ENCODE results near the gene KIAA1328.

Gene KIAA1328

GRCh38 chr18:37230768-37231167, 401.8 kb downstream of the KIAA1328 start:
- no peak for DNase-seq

DNA sequence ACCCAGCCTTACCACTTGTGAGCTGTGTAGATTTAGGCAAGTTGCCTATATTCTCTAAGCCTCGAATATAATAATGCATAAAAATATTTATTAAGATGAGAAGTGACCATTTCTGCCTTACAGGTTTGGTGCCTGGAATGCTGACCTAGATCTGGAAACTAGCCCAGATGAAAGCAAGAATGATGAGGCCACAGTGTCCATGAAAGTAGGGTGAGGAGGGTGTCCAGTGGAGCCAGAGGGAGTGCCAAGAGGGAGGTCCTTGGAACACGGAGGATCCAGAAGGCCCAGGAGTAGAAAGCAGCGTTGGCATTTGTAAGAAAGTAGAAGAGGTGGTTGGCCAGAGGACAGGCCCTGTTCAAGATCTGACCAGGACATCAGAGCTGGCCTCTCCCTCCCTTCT, 402.3 kb downstream of the KIAA1328 start:
- DNase-seq: no peak

DNA sequence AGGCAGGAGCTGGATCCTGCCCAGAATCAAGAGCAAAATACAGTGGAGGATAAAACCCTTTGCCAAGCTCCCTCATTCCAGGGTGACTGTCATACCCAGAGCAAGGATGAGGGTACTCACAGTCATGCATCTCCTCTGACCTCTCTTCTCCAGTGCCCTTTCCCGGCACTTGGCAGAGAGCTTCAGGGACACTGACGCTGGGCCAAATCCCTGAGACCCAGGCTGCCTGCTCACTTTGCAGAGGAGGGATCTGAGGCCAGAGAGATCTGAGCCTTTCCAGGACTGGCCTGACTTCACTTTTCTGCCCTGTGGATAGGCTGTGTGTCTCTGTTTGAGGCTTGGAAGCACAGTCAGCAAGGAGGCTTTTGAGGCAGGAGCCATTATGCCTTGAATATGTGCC, 406.7 kb downstream of the KIAA1328 start:
- no peak for DNase-seq

DNA sequence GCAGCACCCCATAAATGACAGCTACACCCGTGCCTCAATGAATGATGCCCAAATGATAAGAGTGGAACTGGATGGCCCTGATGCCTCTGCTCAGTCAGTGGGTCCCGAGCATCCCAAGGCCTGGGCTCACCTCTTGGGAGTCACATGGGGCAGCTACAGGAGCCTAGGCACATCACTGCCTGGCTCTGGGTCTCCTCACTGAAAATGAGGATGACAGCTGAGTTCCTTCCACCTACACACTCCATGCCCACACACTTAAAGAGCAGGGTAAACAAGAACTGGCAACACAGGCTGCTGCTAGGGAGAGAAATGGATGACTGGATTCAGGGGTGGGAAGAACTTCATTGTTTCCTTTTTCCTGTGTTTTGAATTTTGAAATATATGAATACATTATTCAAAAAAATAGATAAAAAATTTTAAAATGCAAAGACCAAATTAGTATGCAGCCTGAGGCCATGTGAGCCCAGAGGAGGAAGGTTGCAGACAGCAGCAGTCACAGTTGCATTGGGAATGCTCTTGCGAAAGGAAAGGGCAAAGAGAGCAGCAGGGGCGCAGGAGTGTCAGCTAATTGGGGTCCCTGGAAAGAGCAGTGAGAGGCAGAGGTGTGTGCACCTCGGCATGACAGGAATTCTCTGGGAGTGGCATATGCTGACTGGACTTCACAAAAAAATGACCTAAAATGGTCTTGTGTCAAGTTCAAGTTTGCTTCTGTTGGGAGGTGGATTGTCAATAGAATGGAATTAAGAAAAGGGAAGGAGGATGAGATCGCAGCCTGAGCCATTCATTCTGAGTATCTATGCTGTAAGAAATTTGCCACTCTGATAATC, 409.6 kb downstream of the KIAA1328 start:
- DNase-seq: no peak

GRCh38 chr18:37242091-37242490, 413.2 kb downstream of the KIAA1328 start:
- DNase-seq: no peak

DNA sequence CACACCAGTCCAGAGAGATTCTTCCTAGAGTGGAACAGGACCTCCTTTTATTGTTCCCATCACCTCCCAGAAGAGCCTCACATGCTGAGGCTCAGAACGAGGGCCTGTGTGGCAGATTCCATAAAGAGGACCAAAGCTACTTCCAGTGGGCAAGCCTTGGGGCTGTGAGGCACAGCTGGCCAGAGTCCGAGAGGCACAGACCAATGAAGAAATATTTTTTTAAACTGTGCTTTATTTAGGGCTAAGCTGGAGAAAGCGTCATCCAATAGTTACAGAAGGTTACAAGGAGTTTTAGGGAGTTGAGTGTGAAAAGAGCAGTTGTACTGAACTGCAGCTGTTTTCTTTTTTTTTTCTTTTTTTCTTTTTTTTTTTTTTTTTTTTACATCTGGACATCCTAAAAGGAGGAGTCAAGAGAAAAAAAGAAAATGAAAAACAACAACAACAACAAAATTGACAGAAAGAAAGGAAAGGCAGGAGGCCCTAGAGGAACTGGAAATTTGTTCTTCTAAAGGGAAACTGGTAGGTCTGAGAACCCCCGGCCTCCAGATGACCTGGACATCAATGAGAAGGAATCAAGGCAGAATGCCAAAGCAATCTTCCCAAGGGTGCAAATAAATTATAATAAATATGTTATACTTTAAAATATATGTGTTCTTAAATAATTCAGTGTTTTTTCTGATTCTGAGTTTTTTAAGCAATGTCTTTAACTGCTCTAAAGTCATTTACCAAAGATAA, 414.1 kb downstream of the KIAA1328 start:
- no peak for DNase-seq

GRCh38 chr18:37243741-37244140, 414.8 kb downstream of the KIAA1328 start:
- peak; percentile 70 for DNase-seq

- no peak for DNase-seq
Measured at GRCh38 chr18:37244618-37245017, 415.7 kb downstream of the KIAA1328 start.

- no peak for DNase-seq
Measured at GRCh38 chr18:37246779-37247340, 417.9 kb downstream of the KIAA1328 start.

DNA sequence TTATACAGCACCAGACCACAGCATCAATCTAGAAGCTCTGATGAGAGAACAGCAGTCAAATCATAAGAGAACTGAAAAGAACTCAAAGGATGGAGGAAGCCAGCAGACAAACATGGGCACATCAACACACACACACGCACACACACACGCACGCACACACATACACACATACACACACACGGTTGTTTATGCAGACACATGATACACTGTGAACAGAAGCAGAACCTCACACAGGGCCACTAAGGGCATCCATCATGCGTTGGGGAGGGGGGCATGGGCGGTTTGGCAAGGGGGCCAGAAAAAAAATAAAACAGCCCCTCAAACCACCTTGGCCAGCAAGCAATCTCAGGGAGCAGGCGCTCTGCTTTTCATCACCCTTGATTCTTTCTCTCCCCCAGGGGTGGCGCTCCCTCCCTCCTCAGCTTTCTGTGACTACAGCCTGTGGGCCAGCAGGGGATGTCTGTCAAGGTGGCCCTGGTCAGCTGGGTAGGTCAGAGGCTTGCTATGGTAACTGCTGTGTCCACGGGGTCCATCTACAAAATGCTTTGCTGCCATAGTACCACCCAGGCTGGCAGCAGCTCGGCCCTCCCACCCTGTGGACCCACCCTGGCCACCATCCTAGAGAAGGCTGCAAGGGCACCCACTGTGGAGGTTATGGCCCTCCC, 418.7 kb downstream of the KIAA1328 start:
- no peak for DNase-seq

DNA sequence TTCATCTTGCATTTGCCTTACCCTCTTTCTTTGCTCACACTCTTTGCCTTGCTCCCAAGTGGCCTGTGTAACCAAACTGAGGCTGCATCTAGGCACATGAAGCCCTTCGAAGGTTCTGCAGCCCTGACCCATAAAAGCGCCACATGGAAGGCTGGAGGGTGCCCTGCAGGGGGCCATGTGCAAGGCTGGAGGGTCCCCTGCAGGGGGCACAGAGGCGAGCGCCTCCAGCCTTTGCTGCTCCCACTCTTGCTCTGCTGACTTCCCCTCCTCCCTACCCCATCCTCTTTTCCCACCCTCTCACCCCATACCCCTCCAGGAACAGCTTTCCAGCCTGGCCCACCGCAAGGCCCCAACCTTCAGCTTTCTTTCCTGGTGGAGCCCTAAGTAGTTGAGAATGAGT, 419.4 kb downstream of the KIAA1328 start:
- DNase-seq: no peak

DNA sequence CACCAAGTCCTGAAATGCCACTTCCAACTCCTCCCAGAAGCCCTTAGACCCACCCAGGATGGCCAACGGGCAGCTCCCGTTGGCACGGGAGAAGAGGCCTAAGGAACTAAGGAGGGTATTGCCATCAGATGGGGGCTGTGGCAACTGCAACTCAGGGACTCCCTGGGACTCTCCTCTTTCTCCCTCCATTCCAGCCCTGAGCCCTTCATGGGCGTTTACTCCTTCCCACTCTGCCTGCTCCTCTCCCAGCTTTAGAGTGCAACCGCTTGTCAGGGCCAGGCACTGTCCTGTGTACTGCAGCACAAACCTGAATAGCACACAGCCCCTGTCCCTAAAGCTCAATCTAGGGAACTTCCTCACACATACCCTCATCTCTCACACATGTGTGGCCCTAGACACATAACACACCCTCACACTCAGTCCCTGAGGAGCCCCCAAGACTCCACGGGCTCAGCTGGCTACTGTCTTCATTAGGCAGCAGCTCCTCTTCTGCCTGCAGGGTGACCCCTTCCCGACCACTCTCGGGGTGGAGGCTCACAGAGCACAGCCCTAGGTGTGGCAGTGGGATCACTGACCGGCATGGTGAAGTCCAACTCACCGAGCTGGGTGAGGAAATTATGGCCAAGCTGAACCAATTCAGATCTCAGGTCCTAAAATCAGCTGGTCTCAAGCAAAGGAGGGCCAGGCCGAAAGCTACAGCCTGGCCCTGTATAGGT, 420.4 kb downstream of the KIAA1328 start:
- no peak for DNase-seq

DNA sequence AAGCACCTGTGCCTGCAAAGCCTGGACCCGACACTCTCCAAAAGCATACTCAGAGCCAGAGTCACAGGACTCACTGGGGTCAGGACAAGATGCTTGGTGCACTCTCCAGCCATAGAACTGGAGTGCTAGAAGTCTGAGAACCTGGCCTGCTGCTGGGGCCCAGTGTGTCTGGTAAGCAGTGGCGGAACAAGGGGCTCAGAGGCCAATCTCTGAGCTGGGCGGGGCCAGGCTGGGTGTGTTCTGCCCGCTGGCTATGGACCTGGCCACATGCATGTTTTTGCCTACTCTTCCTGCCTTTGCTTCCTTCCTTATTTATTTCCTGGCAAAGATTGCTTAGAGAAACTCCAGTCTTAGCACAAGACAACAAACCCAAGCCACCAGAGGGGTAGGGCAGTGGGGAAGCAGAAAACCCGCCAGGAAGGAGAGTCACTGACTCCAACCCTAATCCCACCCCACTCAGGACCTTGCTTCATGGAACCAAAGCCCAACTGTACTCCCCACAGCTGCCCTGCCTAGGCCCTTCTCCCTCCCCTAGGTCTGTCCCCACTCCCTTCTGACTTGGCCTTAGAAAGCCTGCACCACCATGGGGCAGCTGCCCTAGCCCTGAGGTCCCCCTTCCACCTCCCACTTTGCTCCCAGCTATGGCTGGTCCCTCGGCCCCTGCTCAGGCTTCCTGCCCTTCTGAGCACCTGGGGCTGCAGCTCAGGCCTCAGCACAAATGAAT, 421.1 kb downstream of the KIAA1328 start:
- no peak for DNase-seq

GRCh38 chr18:37251679-37252078, 422.8 kb downstream of the KIAA1328 start:
- no peak for DNase-seq

DNA sequence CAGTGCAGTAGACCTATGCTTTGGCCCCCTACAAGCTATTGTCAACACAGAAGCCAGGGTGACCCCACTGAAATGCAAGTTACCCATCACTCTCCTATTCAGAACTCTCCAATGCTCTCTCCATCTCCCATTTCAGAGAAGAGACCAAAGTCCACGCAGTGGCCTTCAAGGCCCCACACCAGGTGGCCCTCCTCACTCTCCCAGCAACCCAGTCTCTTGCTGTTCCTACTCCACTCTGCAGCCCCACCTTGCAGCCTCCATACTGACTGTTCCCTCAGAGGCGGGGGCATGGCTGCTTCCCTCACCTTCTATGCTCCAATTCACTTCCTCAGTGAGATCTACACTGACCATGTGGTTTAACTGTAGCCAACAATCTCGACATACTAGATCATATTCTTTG, 423.4 kb downstream of the KIAA1328 start:
- no peak for DNase-seq

- no peak for DNase-seq
Measured at GRCh38 chr18:37252854-37253393, 424.0 kb downstream of the KIAA1328 start.

GRCh38 chr18:37253394-37254235, 424.7 kb downstream of the KIAA1328 start:
- peak; percentile 74 for DNase-seq

DNA sequence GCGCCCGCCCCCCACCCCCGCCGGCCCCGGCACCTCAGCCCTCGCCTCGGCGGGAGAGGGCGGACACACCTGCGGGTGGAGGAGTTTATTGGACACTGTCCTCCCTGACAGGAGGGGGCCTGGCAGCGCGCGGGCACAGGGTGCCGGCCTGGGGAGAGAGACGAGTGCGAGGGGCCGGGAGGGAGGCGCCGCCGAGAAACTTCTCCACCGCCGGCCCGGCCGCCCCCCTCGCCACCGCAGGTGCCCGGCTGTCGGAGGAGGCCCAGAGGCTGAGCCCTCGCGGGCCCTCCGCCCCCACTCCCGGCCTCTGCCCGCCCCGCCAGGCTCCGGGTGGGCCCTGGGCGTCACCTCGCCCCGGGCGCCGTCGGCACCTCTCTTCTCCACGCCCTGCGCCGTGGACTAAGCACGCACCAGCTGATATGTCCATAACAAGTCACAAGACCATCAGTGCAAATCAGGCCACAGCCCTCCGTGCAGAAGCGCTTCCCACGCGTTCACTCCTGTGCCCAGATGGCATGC, 425.4 kb downstream of the KIAA1328 start:
- DNase-seq: peak; percentile 56

- no peak for DNase-seq
Measured at GRCh38 chr18:37254973-37255372, 426.0 kb downstream of the KIAA1328 start.

- no peak for DNase-seq
Measured at GRCh38 chr18:37258131-37258530, 429.2 kb downstream of the KIAA1328 start.

Measured in eye (tissue), 1 donor.